Activated effector memory CD4-positive, alpha-beta T cell treated with anti-CD3 and anti-CD28 coated beads, Interleukin-2, amount 50 U/mL, for 16 hours (primary cell): ENCODE data around the gene COX7A1.

Experiments
- DNase-seq: peaks from one replicate; pipeline ENCODE4 v3.0.0-alpha.2; 2020

COX7A1 gene

DNA sequence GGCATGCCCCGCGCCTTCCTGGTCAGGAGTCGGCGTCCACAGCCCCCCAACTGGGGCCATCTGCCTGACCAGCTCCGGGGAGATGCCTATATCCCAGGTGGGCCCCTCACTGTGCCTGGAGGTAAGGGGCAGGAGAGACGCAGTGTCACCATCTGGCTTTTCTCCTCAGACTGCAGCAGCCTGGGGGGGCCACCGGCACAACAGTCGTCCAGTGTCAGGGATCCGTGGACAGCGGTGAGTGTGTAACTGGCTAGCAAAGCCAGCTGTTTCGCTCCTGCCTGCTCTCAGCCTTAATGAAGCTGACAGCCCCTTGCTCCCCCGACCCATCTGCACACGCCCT, 41.1 kb downstream of the COX7A1 start:
- no peak for DNase-seq

DNA sequence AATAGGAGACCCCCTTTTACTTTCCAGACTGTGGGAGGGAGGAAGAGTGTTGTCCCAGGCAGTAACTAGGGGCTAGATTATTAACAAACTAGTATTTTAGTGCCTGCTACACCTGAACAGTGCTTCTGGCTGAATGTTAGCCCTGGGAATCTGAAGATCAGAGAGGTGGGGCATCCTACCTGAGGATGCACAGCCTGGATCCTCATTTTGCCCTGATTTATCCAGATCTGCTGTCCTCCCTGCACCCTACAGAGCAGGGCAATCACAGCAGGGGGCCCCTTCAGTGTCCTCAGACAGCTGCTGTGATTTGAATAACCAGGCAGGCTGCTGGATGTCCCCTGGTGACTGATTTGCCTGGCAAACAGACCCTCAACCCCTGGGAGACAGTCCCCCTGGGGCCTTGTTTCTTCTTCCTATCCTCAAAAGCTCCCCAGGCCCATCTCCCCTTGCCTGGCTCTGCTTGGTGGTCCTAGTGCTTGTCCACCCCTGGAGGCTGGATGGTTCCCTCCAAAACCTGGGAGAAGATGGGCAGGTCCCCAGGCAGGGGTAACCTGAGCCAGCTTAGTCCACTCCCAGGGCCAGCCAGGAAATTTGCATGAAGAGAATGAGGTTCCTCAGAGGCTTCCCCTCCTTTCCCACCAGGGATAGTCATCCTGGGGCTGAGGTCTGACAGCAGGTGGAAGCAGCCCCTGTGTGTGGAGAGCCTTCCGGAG, 41.6 kb downstream of the COX7A1 start, which contains the start of gene OVOL3:
TSS of gene OVOL3 (plus strand) at position 657 of the 713 bp plus-strand sequence. CDS start 60 bp downstream, outside the sequence.
- DNase-seq = no peak

DNA sequence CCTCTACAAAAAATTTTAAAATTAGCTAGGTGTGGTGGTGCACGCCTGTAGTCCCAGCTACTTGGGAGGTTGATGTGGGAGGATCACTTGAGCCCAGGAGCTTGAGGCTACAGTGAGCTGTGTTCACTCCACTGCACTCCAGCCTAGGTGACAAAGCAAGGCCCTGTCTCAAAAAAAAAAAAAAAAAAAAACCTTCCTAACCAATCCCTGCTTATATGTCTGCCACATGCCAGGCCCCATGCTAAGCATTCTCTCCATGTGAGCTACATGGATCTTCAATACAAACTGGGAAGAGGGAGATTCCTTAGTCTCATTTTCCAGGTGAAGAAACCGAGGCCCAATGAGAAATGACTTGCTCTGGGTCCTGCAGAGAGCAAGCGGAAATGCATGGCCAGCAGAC, 43.6 kb downstream of the COX7A1 start:
- no peak for DNase-seq

DNA sequence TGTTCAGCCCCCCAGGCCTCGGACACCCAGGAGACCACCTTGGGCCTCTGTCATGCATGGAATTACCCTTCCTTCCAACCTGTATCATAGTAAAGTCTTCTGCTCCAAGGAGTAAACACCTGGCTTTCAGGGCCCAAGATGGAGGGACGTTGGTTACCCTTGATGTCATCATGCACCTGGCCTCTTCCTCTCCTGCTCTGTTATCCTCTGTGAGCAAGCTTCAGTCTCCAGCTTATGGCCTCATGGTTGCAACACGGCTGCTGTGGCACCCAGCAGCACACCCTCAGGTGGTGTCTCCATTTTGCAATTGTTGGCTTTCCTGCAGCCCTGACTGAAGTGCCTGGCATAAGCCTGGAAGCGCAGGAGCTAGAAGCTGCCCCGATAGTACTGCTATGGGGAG, 45.3 kb downstream of the COX7A1 start:
- DNase-seq = no peak

DNA sequence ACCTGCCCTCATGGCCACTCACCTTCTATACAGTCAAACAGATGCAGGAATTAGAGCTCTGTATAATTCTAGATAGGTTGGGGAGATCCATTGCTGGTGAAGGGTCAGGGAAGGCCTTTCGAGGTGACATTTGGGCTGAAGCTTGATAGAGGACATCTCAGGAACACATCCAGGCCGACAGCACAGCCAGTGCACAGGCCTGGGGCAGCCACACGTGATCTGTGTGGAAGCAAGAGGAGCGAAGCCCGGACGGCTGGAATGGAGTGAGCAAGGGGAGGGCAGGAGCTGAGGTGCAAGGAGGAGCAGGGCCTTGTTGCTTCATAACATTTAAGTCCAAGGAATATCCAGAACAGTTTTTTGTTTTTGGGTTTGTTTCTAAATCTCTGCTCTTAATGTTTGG, 45.8 kb downstream of the COX7A1 start:
- no peak for DNase-seq

DNA sequence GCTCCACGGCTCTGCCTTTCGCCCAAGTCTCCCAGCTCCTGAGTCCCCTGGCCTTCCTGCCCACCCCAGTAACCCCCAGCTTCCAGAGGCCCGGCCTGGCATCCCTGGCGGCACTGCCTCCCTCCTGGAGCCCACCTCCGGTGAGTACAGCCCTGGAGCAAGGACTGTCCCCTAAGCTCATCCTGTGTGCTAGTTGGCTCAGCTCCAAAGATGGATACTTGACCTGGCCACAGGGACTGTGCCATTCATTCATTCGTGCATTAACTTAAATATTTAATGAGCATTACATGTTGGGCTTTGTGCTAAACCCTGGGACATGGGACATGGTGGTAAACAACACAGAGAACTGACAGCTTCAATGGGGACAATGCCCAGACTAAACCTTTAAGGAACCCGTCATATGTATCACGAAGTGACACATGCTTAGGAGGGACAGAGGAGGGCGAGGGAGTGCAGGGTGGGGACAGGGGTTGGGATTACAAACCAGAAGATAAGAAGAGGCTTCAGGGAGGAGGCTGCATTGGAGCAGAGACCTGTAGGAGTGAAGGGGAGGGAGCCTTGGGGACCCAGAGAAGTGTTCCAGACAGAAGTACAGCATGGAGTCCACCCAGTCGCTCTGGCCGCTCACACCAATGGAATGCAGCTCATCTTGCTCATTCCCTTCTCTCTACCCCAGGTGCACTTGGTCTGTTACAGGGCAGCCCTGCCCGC, 48.2 kb downstream of the COX7A1 start:
- no peak for DNase-seq

DNA sequence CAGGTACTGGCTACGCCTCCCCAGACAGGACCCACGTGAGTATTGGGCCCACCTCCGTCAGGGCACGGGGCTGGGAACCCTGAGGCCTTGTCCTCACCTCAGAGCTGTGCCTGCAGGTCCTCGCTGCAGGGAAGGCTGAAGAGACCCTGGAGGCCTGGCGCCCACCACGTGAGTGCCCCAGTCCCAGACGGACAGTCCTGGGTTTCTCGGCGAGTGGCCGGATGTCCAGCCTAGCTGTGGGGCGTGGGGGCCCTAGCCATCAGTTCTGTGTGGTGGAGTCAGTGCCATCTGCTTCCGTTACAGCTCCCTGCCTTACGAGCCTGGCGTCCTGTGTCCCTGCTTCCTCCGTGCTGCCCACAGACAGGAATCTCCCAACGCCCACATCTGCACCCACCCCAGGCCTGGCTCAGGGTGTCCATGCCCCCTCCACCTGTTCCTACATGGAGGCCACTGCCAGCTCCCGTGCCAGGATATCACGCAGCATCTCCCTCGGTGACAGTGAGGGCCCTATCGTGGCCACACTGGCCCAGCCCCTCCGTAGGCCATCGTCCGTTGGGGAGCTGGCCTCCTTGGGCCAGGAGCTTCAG, 49.1 kb downstream of the COX7A1 start:
- DNase-seq = no peak

DNA sequence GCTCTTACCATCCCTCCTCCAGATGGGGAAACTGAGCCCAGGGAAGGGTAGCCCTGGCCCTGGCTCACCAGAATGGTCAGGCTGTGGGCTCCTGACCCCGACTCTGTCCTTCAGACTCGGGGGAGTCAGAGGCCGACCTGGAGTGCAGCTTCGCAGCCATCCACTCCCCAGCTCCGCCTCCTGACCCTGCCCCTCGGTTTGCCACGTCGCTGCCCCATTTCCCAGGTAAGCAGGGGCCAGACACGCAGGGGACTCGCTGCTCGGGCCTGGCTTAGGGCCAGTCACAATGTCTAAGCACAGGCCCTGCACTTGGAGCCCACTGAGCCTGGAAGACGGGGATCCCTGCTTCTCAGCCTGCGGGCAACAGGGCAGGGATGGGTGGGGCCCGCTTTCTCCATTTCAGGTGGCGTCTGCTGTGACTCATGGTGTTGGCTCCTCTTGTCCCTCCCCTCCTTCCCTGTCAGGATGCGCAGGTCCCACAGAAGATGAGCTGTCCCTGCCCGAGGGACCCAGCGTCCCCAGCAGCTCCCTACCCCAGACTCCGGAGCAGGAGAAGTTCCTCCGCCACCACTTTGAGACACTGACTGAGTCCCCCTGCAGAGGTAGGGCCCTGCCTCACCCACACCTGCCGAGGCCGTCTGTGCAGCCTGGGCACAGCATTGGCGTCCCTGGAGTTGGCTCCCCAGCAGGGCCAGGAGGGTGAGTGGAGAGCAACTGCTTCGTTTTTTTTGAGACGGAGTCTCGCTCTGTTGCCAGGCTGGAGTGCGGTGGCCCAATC, 50.5 kb downstream of the COX7A1 start:
- no peak for DNase-seq
